ENCODE results near the gene OR2F1.

OR2F1 gene

DNA sequence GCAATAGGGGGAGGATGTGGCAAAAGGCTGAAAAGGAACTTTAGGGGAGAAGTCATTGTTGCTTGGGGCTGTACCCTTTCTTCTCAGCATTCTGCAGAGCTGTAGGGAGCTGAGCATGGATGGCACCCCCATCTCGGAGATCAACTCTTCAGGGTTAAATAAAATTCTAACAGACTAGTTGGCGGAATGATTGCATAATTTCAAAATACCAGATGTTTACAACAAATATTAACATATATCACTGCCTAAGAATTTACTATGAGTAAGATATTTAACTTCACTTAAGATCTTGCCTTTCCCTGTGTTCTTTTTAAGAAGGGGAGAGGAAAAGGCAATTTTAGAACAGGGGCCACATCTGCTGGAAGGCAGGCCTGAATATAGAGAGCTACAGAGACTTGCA lies 509 bp upstream of the OR2F1 start:
- no peak for DNase-seq (ENCODE audit: low read depth in 2 of 2)

DNA sequence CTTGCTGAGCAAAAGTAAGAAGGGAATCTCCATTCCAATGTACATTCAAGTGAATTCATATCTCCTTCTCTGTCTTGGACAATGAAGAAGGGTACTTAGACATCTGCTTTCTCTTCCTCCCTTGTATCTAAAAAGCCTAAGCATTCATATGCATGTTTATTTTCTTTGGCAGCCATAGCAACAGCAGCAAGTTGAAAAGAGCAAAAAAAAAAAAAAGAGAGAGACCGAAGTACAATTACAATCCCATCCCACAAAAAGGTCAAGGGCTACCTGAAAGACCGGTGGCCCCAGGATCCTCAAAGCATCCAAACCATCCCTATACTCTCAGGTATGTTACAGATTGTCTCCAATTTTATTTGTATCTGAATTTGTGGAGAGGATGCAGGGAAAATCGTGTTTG lies 4.1 kb downstream of the OR2F1 start:
- DNase-seq (ENCODE audit: low read depth in 2 of 2) = no peak

DNA sequence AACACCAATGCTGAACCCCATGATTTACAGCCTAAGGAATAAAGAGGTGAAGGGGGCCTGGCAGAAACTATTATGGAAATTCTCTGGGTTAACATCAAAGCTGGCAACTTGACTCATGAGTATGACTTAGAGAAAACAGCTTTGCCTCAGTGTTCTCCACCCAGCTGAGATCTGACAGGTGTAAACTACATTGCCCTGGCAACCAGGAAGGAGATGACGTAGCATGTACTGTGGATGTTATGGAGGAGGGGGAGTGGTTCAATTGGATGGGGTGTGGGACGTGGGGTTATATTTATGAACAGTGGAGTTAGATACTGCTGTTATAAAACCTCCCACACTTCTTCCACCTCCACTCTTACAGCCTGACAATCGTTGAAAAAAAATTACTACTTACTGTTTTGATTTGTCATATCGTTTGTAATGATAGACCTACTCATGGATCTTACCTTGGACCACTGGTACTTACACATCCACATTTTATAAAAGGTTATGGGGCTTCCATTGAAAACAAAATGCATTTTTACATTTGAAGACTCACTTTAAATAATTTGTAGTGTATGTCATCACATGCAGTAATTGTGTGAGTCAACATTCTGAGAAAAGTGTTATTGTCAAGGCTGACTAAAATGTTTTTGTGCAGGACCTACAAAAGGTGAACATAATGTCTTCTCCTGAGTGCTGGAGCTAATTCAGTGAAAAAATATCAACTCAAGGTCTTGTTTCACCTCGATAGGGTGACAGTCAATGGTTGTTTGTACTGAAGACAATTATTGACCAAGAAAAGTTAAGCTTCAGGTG lies 6.4 kb downstream of the OR2F1 start:
- DNase-seq (ENCODE audit: low read depth in 2 of 2) = no peak

DNA sequence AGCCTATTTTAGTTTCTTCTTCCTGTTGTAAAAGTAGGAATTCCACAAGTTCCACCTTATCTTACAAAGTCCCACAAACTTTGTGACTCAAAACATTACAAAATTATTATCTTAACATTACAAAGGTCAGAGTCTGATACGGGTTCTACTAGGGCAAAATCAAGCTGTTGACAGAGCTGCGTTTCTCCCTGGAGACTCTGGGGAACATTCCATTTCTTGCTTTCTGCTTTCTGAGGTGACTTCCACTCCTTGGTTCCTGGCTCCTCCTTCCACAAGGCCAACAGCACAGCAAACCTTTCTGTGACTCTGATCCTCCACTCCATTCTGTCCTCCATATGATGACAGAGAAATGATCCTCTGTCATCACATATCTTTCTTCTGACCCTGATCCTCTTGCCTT lies 10.6 kb downstream of the OR2F1 start:
- no peak for DNase-seq (ENCODE audit: low read depth in 2 of 2)

DNA sequence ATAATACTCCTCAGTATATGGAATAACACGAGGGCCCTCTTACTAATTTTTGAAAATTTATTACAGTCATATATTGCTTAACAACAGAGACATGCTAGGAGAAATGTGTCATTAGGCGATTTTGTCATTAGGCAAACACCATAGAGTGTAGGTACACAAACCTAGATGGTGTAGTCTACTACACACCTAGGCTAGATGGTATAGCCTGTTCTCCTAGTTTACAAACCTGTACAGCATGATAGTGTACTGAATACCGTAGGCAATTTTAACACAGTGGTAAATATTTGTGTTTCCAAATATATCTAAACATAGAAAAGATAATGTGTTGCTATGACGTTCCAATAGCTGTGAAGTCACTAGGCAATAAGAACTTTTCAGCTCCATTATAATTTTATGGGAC lies 12.8 kb downstream of the OR2F1 start:
- DNase-seq (ENCODE audit: low read depth in 2 of 2) = no peak

DNA sequence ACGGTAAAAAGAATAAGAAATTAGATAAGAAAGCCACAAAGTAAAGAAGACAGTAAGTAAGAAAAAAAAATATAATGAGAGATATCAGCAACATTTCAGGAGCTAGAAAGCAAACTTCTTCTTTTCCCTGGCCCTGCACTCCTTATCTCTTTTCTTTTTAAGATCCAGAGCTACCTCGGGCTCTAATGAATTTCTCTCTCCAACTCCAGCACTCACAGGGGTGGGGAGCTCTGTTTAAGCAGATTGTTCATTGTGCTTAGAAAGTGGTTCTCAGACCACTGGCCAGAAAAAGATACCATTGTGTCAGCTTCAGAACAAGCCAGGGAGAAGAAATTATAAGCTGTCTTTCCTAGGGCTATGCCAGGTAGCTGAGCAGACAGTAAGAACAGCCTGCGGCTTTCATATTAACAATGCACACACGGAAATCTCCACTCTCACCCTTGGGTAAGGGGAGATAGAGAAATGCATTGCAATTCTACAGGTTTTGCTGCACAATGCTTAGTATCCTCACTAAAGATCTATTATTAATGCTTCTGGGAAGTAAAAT lies 19.3 kb downstream of the OR2F1 start:
- no peak for DNase-seq (ENCODE audit: low read depth in 2 of 2)

DNA sequence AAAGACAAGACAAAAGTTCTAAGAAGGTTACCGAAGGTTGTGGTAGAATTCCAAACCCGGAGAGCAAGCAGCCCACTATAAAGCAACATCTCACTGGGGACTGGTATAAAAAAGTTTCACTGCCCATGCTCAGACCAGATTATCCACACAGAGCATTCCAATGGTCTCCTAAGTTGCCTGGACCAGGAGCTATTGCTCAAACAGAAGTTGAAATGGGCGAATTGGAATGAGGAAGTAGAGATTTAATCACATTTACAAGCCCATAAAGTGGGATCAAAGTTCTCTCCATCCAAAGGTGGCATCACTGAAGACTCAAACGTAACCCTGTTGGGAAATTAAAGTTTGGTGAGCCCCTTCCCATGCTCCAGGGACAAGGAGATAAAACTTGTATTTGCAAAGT lies 19.8 kb downstream of the OR2F1 start:
- DNase-seq (ENCODE audit: low read depth in 2 of 2) = no peak

DNA sequence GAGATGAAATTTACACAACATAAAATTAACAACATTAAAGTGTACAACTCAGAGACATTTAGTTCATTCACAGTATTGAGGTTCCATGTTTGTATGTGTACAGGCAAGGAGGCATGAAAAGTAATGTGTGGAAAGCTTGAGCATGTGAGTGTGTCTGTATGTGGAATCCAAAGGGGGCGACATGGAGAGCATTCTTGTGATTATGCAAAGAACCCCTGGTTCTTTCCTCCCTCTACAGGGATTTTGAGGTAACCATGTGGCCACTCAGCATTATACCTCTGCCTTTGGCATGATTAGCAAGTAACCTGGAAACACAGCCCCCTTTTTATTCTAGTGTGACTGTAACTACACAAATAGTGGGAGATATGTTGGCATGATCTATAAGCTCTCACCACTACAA lies 21.0 kb downstream of the OR2F1 start:
- DNase-seq (ENCODE audit: low read depth in 2 of 2) = no peak

DNA sequence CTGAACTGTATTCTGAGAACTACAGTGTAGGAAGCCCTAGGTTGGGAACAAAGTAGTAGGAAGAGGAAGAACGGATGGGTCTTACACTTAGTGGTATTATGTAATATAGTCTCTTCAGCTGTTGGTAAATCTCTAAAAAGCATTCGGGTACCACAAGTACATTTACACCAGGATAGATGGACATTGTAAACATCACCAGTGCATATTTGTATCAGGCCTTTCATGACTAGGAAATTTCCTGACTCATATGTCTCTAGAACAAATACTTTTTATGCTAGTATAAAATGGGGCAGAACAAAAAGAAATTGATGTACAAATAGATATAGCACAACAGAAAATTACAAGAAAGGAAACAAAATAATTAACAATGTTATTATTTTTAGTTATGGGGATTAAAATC lies 23.9 kb downstream of the OR2F1 start:
- no peak for DNase-seq (ENCODE audit: low read depth in 2 of 2)

DNA sequence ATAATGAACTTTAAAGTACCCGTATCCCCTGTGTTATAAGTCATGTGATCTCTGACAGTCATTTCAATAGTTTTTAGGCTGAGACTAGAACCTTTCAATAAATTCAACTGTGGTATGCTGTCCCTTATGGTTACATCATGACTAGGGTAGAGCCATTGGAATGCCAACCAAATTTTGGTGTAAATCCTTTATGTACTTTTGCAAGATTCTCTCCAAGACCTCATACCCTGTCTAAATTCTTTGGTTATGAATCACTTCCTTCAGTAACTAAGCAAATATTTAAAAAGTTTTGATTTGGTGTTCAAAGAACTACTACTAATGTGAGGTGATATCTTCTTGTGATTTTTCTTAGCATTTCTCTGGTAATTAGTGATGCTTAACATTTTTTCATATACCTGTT lies 24.7 kb downstream of the OR2F1 start:
- no peak for DNase-seq (ENCODE audit: low read depth in 2 of 2)

DNA sequence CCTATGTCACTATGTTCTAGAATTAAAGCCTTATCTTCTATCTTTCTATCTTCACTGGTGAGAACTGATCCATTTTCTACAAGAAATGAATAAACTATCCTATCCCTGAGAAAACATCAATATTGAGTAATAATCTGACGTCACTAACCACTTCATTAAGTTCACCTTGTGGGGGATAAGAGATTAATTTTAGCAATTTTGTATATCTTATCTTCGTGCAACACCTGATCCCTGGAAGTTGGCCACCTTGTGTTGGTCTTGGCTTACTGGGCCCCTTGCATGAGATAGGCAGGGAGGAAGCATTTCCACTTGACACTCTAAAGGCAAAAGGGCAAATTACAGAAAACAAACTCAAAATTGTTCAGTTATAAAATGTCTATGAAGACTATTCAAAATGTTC lies 25.4 kb downstream of the OR2F1 start:
- no peak for DNase-seq (ENCODE audit: low read depth in 2 of 2)

DNA sequence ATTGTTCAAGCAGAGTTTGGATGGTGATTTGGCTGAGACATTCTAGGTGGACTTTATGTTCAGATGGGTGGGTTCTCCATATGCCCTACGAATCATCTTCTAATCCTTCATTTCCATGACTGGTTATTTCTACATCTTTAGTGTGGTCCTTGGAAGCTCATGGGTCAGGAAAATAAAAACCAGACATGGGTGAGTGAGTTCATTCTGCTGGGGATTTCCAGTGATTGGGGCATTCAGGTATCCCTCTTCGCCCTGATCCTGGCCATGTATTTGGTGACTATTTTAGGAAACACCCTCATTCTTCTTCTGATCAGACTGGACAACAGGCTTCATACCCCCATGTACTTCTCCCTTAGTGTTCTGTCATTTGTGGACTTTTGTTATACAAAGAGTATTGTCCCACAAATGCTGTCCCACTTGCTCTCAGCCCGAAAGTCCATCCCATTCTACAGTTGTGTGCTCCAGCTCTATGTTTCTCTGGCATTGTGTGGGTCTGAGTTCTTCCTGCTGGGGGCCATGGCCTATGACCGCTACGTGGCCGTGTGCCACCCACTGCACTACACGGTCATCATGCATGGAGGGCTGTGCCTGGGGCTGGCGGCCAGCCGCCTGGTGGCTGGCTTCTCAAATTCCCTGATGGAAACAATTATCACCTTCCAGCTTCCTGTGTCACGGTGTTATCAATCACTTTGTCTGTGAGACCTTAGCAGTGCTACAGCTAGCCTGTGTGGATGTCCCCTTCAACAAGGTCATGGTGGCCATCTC lies 26.3 kb downstream of the OR2F1 start:
- no peak for DNase-seq (ENCODE audit: low read depth in 2 of 2)

DNA sequence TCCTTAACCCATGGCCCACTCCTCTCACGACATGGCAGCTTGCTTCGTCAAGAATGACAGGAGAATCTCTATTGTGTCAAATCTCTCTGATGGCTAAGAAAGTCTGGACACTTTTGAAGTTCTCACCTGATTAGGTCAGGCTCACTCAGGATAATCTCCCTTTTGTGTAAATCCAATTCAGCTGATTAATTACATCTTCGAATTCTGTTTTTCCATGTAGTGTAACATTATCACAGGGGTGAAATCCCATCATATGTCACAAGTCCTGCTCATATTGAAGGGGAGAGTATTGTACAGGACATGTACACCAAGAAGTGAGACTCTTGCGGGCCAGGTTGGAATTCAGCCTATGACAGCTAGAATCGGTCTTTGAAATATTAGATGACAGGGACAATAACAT lies 29.3 kb downstream of the OR2F1 start:
- DNase-seq (ENCODE audit: low read depth in 2 of 2) = no peak

DNA sequence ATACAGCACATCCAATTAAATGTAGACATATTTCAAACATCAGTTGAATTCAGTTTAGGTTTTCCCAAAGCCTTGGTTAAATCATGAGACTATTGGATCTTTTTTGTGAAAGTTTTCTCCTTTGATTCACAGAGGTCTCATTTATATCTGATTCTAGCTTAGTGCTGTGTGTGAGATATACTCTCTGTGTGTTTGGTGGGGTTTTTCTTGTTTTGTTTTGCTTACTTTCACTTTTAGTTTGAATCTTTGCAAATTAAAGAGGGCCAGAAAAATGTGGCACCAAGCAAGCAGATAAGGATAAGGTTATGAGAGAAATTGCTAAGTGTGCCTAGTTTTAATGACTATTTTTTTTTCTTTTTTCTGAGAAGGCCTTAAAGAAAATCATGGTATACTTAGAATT lies 32.9 kb downstream of the OR2F1 start:
- no peak for DNase-seq (ENCODE audit: low read depth in 2 of 2)

DNA sequence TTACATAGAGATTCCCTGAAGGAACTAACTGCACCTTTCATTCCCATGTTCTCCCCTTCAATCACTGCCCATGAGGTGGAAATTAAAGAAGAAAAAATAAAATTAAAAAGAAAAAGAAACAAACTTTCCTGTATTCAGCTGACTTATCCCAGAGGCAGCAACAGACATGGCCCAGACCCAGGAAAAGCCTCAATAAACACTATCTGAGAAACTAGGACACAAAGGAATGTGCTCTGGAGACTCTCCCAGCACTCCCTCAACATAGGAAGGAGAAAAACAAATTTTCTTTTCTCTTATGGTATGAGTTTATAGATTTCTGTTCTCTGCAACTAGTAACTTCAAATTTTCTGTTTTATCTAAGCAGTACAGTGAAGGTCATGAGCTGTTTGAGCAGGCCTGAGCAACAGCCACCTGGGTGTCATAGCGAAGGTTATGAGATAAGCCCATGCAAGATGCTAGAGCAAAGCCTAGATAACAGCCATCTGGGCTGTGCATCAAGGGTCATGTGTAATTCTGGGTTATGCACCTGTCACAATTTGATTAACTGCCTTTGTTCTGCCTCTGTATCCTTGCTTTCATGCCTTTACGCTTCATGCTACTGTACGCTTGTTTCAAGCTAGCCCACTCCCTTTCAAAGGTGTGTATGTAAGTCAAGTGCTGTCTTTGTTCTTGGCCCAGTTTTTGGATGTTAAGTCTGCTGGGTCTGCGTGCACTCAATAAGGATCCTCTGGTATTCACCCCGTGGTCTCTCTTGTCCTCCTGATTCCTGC lies 34.5 kb downstream of the OR2F1 start:
- no peak for DNase-seq (ENCODE audit: low read depth in 2 of 2)

DNA sequence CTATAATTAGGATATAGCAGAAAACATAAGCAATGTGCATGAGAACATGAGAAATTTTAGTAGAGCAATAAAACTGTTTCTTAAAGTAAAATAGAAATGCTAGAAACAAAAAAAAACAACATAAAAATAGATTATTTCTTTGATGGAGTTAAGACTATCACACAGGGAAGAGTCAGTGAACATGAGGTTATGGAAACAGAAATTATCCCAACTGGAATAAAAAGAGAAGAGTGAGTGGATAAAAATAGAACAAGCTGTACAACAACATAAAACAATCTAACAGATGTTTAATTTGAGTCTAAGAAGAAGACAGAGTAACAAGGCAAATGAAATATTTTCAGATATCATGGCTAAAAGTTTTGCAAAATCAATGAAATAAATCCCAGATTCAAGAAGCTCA lies 38.0 kb downstream of the OR2F1 start:
- no peak for DNase-seq (ENCODE audit: low read depth in 2 of 2)

DNA sequence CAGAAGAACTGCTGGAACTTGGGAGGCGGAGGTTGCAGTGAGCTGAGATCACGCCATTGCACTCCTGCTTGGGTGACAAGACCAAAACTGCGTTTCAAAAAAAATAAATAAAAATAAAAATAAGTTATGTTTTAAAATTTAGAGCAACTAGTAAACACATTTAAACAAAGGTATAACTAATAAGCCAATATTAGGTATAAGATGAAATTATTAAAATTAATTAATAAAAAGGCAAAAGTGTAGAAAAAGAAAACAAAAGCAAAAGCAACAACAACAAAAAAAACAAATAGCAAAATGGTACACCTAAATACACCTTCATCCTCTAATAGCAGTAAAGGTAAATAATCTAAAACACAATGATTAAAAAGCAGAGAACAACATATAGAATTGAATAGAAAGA lies 39.3 kb downstream of the OR2F1 start:
- DNase-seq (ENCODE audit: low read depth in 2 of 2) = no peak

DNA sequence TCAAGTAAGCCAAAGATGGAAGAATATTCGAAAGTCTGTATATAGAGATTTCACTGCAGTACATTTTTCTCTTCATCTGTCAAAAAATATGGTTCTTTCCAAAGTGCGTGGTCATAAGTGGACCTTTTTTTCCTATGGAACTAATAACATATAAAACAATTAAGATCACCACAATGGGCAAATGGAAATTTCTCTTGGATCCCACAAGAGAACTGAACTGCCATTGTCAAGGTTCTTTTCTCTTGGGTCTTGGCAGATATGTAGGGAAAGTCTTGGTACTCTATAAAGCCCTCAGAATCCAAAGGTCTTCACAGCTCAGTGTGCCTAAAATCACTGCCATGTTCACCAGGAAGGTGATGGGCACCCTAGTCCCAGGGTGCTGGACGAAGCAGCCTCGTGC lies 45.4 kb downstream of the OR2F1 start, which contains the start of gene OR6B1:
Gene OR6B1, plus strand, starts transcription at position 301 of the 400 bp plus-strand sequence. CDS start 3,677 bp downstream, outside the sequence.
- no peak for DNase-seq (ENCODE audit: low read depth in 2 of 2)

DNA sequence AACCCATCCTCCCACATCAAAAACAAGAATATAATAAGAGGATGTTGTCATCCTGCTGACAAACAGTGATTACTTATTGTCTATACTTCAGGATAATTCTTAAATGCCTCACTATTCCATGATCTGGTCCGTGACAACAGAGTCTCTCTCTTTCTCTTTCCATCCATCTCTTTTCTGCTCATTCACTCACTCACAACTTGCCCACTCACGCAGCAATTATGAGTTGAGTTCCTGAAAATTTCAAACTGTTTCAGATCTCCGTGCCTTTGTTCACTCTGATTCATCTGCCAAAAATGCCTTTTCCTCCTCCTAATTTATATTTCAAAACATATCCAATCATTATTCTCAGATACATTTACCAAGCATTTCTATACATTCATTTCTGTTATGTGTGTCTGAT lies 46.9 kb downstream of the OR2F1 start:
- no peak for DNase-seq (ENCODE audit: low read depth in 2 of 2)

DNA sequence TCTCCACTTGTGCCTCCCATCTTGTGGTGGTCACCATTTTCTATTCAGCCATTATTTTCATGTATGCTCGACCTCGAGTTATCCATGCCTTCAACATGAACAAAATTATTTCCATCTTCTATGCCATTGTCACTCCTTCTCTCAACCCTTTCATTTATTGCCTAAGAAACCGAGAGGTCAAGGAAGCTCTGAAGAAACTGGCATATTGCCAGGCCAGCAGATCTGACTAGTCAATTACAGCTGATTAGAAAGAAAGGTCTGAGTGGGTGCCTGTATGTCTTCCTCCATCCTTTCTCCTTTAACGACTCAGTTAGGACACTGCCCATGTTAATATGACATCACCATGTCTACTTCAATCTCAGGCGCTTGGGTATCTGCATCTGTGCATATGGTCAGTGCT lies 50.1 kb downstream of the OR2F1 start:
- no peak for DNase-seq (ENCODE audit: low read depth in 2 of 2)

DNA sequence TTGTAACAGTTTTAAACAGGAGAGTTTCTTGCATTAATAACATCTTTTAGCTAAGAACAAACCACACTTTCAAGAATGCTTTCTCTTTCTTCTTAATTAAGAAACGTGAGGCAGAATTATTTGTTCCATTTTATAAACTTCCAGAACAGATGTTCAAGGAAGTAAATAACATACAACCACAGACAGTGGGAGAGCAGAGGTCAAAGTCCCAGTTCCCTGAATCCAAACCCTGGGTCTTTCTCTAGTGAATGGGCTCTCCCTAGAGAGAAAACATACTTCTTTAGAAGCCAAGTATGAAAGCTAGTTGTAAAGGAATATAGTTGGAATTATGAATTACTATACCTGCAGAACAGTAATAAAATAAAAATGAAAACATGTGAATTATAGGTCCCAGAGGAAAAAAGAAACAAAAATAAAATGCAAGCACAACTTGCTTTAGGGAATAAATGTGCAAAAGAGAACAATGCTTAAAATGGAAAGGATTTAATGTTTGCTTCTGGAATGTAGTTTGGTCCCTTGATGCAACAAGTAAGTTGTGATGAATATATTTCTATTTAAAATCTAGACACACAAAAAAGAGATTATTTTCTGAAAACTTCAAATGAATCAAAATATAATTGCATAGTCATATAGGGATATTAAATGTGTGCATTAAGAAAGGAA lies 51.5 kb downstream of the OR2F1 start:
- DNase-seq (ENCODE audit: low read depth in 2 of 2) = no peak

DNA sequence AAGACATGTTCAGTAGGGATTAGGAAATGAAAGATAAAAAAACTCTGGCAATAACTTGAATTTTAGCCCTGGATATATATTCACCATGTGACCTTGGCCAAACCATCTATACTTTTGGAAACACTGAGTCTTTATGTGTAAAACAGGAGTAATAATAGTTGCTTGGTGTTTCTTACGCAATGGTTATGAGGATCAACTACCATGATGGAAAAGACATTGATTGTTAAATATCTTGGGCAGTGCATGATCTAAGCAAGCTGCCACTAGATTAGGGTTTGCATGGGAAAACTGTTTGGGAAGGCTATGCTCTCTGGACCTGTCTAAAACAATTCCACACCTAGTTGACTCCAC lies 52.0 kb downstream of the OR2F1 start:
- no peak for DNase-seq (ENCODE audit: low read depth in 2 of 2)
